ENCODE measurements around the gene CCDC92.

- TF ChIP-seq USF1 (IDR thresholded peaks at IDR 0.05): no peak
- TF ChIP-seq EP300 (IDR thresholded peaks at IDR 0.05; ENCODE audit: borderline replicate concordance): no peak
- TF ChIP-seq RAD21 (IDR thresholded peaks at IDR 0.05; ENCODE audit: low read depth): no peak
- TF ChIP-seq NFIC (IDR thresholded peaks at IDR 0.05): no peak
- TF ChIP-seq MAX (IDR thresholded peaks at IDR 0.05): no peak
- no peak for TF ChIP-seq TAF1 (IDR thresholded peaks at IDR 0.05; ENCODE audit: low read depth)
- no peak for TF ChIP-seq EGR1 (IDR thresholded peaks at IDR 0.05)
- TF ChIP-seq CREB1 (IDR thresholded peaks at IDR 0.05; ENCODE audit: low read depth): no peak
These were observed 49.6 kb downstream of the CCDC92 start for GRCh38 chr12:123923038-123923437.
